AG10803 (cell line): ENCODE measurements around the gene GALNT1.

ENCODE experiments used
- DNase-seq: peaks from one replicate; pipeline ENCODE4 v3.0.0; 2010; ENCODE audit warnings: low read depth
- H3K4me3 ChIP-seq: 2 replicates; pipeline ENCODE4 v1.5.1; 2011; ENCODE audit warnings: mild to moderate bottlenecking, low read length, control low read depth
- CTCF ChIP-seq: conservative IDR thresholded peaks from 2 replicates; pipeline ENCODE4 v1.5.1; 2011; ENCODE audit warnings: mild to moderate bottlenecking, low read length, control low read depth, inconsistent platforms

The GALNT1 gene

GRCh38 chr18:35732162-35732561 lies 150.6 kb downstream of the GALNT1 start:
- no peak overlapping the region for H3K4me3 ChIP-seq
- no peak for TF ChIP-seq CTCF
- DNase-seq = no peak

- no peak for TF ChIP-seq CTCF
- peak; percentile 95 for DNase-seq
- H3K4me3 ChIP-seq = no peak overlapping the region
Observed at GRCh38 chr18:35732636-35733035, 151.1 kb downstream of the GALNT1 start.

GRCh38 chr18:35733408-35733807 lies 151.9 kb downstream of the GALNT1 start:
- no peak for TF ChIP-seq CTCF
- no peak for DNase-seq
- no peak overlapping the region for H3K4me3 ChIP-seq

GRCh38 chr18:35736696-35737095 lies 155.2 kb downstream of the GALNT1 start:
- no peak for TF ChIP-seq CTCF
- no peak overlapping the region for H3K4me3 ChIP-seq
- DNase-seq = peak; percentile 78

- DNase-seq = no peak
- TF ChIP-seq CTCF = no peak
- H3K4me3 ChIP-seq = no peak overlapping the region
Observed at GRCh38 chr18:35739778-35740177, 158.2 kb downstream of the GALNT1 start.

- no peak overlapping the region for H3K4me3 ChIP-seq
- peak; percentile 15 for DNase-seq
- no peak for TF ChIP-seq CTCF
Observed at GRCh38 chr18:35740656-35741055, 159.1 kb downstream of the GALNT1 start.

- DNase-seq = no peak
- H3K4me3 ChIP-seq = no peak overlapping the region
- TF ChIP-seq CTCF = no peak
Observed at GRCh38 chr18:35743916-35744315, 162.4 kb downstream of the GALNT1 start.
